Measurements from ENCODE around the gene PTTG1IP2. TPM values are rescaled to one million over a fixed set of nuclear protein-coding genes. Genes with fewer than 3 reads are reported as not detected.

The PTTG1IP2 gene
- total and polyA plus RNA-seq, 4 donors, result 2.0 TPM; not detected in 3

DNA sequence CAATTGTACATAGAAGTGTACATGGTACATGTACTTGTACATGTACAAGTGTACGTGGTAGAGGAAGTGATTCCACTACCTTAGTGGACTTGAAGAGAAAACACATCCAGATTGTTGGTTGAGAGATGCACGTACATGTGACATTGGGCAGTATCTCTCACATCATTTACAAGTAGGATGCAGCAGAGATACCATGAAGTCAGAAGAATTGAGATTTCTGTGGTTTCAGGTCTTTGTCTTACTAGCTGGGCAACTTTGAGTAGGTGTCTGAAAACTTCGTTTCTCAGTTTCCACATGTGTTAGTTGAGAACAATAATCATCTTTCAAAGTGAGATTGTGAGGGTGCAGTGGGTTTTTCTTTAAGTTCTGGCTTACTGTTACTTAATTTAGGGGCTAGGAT is 44.7 kb upstream of the PTTG1IP2 start:
- no peak for DNase-seq (ENCODE audit: low spot score)
- Histone ChIP-seq H3K27ac (ENCODE audit: low read depth in 1 of 2, low read length in 2 of 2) (no peak overlapping the region), H3K4me1 (ENCODE audit: control insufficient read depth in 4 of 4, insufficient read depth in 4 of 4, low read length in 3 of 4) (no peaks in the 10 kb centered on the region), H3K9me3 (ENCODE audit: control insufficient read depth in 4 of 4, low read length in 3 of 4) (no peaks in the 10 kb centered on the region), H3K27me3 (ENCODE audit: control insufficient read depth in 4 of 4, insufficient read depth in 4 of 4, low read length in 3 of 4) (no peaks in the 10 kb centered on the region), H3K9ac (ENCODE audit: low read depth in 1 of 2, low read length in 2 of 2) (no peak overlapping the region), H3K36me3 (ENCODE audit: control insufficient read depth in 4 of 4, insufficient read depth in 3 of 4, low read depth in 1 of 4, low read length in 3 of 4) (no peaks in the 10 kb centered on the region), H3K4me3 (ENCODE audit: low read depth in 1 of 3, low read length in 3 of 3) (no peak overlapping the region)
- TF ChIP-seq FOXA2 (IDR thresholded peaks at IDR 0.05) (no peak), RAD21 (IDR thresholded peaks at IDR 0.05) (no peak)
- 77% methylated on average over 3 of the region's 3 CpGs for WGBS

DNA sequence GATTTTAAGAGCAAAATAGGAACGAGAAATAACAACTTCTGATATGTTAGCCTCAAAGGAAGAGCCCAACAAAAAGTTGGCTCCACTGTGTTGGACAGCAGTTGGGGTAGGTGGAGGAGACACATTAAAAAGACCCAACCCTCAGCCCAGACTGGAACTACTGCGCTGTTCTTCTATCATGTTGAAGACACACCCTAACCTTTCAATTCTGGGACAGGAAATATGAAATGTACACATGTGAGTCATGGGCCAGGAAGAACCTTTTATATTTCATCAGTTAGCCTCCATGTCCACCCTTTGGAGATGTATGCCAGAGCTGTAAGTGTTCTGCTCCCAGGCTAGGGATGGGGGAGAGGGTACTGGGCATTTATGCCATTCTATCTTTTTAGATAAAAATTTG is 44.1 kb upstream of the PTTG1IP2 start:
- WGBS, result 90% methylated on average over 2 of the region's 2 CpGs
- no peak for DNase-seq (ENCODE audit: low spot score)
- no peaks in the 10 kb centered on the region for H3K36me3 ChIP-seq (ENCODE audit: control insufficient read depth in 4 of 4, insufficient read depth in 3 of 4, low read depth in 1 of 4, low read length in 3 of 4)
- H3K27ac ChIP-seq (ENCODE audit: low read depth in 1 of 2, low read length in 2 of 2), result no peak overlapping the region
- no peaks in the 10 kb centered on the region for H3K4me1 ChIP-seq (ENCODE audit: control insufficient read depth in 4 of 4, insufficient read depth in 4 of 4, low read length in 3 of 4)
- H3K9me3 ChIP-seq (ENCODE audit: control insufficient read depth in 4 of 4, low read length in 3 of 4), result no peaks in the 10 kb centered on the region
- H3K27me3 ChIP-seq (ENCODE audit: control insufficient read depth in 4 of 4, insufficient read depth in 4 of 4, low read length in 3 of 4), result no peaks in the 10 kb centered on the region
- TF ChIP-seq, protein P1, sequence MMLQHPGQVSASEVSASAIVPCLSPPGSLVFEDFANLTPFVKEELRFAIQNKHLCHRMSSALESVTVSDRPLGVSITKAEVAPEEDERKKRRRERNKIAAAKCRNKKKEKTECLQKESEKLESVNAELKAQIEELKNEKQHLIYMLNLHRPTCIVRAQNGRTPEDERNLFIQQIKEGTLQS (IDR thresholded peaks at IDR 0.05), result no peak
- TF ChIP-seq EGR1 (IDR thresholded peaks at IDR 0.05; ENCODE audit: low read depth in 2 of 2), result no peak
- H3K9ac ChIP-seq (ENCODE audit: low read depth in 1 of 2, low read length in 2 of 2), result no peak overlapping the region
- no peak overlapping the region for H3K4me3 ChIP-seq (ENCODE audit: low read depth in 1 of 3, low read length in 3 of 3)

DNA sequence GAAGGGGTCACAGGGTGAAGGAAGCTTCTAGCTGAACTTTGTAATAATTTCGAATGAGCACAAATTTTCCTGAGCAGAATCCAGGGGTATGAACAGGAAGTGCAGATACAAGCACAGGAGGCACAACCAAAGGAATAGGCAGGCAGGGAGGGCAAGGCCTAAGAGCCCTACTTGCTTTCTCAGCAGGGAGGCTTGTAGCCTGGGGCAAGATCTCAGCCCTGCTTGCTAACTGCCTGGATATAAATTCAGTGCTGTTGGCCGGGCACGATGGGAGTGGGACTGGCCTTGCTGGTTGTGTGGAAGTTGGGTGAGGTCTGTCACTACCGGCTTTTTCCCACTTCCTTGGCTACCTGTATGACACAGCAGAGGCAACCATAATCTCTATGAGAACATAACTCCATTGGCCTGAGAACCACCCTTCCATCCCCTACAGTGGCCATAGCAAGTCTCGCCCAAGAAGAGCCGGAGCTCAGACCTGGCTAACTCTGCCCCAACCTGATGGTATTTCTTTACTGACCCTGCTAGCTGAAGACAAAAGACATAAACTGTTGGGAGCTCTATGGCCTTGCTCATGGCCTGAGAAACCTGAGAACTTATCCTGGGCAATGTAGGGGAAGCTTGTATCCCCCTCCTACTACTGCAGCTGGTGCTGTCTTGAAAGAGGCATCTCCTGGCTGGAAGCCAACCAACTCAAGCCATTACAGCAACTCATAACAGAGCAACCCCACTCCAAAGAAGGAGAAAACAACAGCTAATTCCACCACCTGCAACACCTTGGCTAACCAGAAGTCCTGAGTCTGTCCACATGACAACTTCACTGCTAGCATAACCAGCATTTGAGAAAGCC is 38.6 kb upstream of the PTTG1IP2 start:
- Histone ChIP-seq H3K4me1 (ENCODE audit: control insufficient read depth in 4 of 4, insufficient read depth in 4 of 4, low read length in 3 of 4) (no peaks in the 10 kb centered on the region), H3K9me3 (ENCODE audit: control insufficient read depth in 4 of 4, low read length in 3 of 4) (peaks cover 0 to 9% (median 3%) of the 10 kb centered on the region in 4 donors), H3K9ac (ENCODE audit: low read depth in 1 of 2, low read length in 2 of 2) (no peak overlapping the region), H3K36me3 (ENCODE audit: control insufficient read depth in 4 of 4, insufficient read depth in 3 of 4, low read depth in 1 of 4, low read length in 3 of 4) (peaks cover 0 to 1% (median 0%) of the 10 kb centered on the region in 4 donors), H3K27ac (ENCODE audit: low read depth in 1 of 2, low read length in 2 of 2) (no peak overlapping the region), H3K4me3 (ENCODE audit: low read depth in 1 of 3, low read length in 3 of 3) (no peak overlapping the region), H3K27me3 (ENCODE audit: control insufficient read depth in 4 of 4, insufficient read depth in 4 of 4, low read length in 3 of 4) (no peaks in the 10 kb centered on the region)
- no peak for DNase-seq (ENCODE audit: low spot score)
- TF ChIP-seq, protein P2, sequence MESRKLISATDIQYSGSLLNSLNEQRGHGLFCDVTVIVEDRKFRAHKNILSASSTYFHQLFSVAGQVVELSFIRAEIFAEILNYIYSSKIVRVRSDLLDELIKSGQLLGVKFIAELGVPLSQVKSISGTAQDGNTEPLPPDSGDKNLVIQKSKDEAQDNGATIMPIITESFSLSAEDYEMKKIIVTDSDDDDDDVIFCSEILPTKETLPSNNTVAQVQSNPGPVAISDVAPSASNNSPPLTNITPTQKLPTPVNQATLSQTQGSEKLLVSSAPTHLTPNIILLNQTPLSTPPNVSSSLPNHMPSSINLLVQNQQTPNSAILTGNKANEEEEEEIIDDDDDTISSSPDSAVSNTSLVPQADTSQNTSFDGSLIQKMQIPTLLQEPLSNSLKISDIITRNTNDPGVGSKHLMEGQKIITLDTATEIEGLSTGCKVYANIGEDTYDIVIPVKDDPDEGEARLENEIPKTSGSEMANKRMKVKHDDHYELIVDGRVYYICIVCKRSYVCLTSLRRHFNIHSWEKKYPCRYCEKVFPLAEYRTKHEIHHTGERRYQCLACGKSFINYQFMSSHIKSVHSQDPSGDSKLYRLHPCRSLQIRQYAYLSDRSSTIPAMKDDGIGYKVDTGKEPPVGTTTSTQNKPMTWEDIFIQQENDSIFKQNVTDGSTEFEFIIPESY (IDR thresholded peaks at IDR 0.05), result no peak
- TF ChIP-seq, protein P1 (IDR thresholded peaks at IDR 0.05), result no peak
- TF ChIP-seq RAD21 (IDR thresholded peaks at IDR 0.05), result no peak
- TF ChIP-seq EGR1 (IDR thresholded peaks at IDR 0.05; ENCODE audit: low read depth in 2 of 2), result no peak
- TF ChIP-seq, protein P3, sequence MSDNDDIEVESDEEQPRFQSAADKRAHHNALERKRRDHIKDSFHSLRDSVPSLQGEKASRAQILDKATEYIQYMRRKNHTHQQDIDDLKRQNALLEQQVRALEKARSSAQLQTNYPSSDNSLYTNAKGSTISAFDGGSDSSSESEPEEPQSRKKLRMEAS (IDR thresholded peaks at IDR 0.05), result no peak
- TF ChIP-seq NR2F2 (IDR thresholded peaks at IDR 0.05), result no peak
- TF ChIP-seq FOXA2 (IDR thresholded peaks at IDR 0.05), result no peak
- no peak for TF ChIP-seq TAF1 (conservative IDR thresholded peaks at IDR 0.05)
- TF ChIP-seq FOXA1 (IDR thresholded peaks at IDR 0.05), result no peak
- 93% methylated on average over 6 of the region's 6 CpGs for WGBS
